Memory B cell (primary cell): ENCODE results near the gene TBXAS1.
"Not testable (repeated sequence)": the region's sequence is repeated elsewhere in the genome, so short reads cannot be mapped to it uniquely, and the experiment has no call there.

Experiments
- ATAC-seq: fragments of 150-1000 bp; cut with Tn5 transposase; 2 replicates; pipeline ENCODE4 v1.10.0; 2021; ENCODE audit warnings: low read depth, mild to moderate bottlenecking, moderate library complexity
- DNase-seq, 2 donors: peaks; one replicate each; pipeline ENCODE4 v3.0.0; 2022; ENCODE audit warnings: low spot score in 2 of 2
- H3K27ac Mint-ChIP-seq: one replicate; pipeline ENCODE4 v1.8.0; 2022; ENCODE audit warnings: mild to moderate bottlenecking, moderate library complexity, mixed read lengths
- H3K27me3 Mint-ChIP-seq: one replicate; pipeline ENCODE4 v1.8.0; 2022; ENCODE audit warnings: mixed read lengths
- H3K36me3 Mint-ChIP-seq: one replicate; pipeline ENCODE4 v1.8.0; 2022; ENCODE audit warnings: mild to moderate bottlenecking, mixed read lengths
- H3K4me1 Mint-ChIP-seq: one replicate; pipeline ENCODE4 v1.8.0; 2022; ENCODE audit warnings: mixed read lengths
- H3K4me3 Mint-ChIP-seq: one replicate; pipeline ENCODE4 v1.8.0; 2022; ENCODE audit warnings: mild to moderate bottlenecking, moderate library complexity, mixed read lengths
- H3K9me3 Mint-ChIP-seq: one replicate; pipeline ENCODE4 v1.8.0; 2022; ENCODE audit warnings: mixed read lengths

Gene TBXAS1

DNA sequence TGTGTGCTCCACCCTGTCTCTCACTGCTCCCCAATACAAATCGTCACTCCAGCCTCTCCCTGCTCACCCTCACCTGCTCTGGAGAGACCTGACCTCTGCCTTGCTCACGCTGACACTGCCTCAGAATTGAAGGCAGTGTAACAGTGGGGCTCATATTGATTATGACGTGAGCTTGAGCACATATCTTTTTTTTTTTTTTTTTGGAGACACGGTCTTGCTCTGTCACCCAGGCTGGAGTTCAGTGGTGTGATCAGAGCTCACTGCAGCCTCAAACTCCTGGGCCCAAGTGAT is 84.7 kb downstream of the TBXAS1 start:
- DNase-seq (no peak), ATAC-seq (no peak)
- no peaks in the 10 kb centered on the region for H3K27me3 Mint-ChIP-seq
- H3K4me1 Mint-ChIP-seq = peaks cover 24% of the 10 kb centered on the region
- H3K9me3 Mint-ChIP-seq = no peaks in the 10 kb centered on the region
- H3K4me3 Mint-ChIP-seq = no peak overlapping the region
- peaks cover 5% of the 10 kb centered on the region for H3K36me3 Mint-ChIP-seq
- H3K27ac Mint-ChIP-seq = no peak overlapping the region

DNA sequence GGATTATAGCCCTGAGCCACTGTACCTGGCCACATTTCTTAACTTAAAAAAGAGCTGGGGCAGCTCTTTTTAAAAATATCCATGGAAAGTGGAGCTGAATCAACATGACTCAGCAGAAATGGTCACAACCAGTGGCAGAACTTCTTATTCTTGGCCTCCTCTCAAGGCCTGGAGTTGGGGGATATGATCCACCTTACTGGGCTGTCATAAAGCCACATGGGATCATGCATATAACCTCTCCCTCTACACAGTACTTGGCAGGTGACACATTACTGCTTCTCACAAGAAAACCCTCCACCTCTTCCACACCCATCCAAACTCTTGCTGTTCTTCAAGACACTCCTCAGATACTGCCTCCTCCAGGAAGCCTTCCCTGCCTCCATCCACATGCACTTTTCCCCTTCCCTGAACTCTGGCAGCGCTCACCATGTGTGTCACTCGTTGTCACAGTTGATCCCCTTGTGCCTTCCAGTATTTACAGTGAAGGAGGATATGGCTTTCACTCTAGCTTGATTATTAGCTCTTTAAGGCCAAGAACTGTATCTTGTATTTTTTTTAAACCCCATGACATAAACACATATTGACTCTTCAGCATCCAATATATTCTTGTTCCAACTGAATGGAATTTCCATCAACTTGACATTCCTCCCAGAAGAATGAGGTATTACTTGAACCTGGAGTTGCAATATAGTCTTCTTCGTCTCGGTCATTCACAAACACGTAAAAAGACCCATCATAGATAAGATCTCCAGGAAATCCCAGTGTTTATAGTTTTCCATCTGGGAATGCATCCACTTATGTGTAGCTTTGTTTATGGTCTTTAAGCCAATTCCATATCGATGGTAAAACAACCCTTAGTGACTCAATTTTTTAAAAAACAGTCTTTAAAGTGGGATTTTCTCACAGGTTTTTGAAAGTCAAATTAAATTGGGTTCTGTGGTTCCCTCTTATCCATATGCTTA is 85.5 kb downstream of the TBXAS1 start:
- Mint-ChIP-seq H3K9me3 (no peaks in the 10 kb centered on the region), H3K4me3 (no peak overlapping the region), H3K27me3 (no peaks in the 10 kb centered on the region), H3K27ac (no peak overlapping the region), H3K4me1 (peaks cover 21% of the 10 kb centered on the region), H3K36me3 (peaks cover 5% of the 10 kb centered on the region)
- no peak for ATAC-seq
- DNase-seq = no peak

DNA sequence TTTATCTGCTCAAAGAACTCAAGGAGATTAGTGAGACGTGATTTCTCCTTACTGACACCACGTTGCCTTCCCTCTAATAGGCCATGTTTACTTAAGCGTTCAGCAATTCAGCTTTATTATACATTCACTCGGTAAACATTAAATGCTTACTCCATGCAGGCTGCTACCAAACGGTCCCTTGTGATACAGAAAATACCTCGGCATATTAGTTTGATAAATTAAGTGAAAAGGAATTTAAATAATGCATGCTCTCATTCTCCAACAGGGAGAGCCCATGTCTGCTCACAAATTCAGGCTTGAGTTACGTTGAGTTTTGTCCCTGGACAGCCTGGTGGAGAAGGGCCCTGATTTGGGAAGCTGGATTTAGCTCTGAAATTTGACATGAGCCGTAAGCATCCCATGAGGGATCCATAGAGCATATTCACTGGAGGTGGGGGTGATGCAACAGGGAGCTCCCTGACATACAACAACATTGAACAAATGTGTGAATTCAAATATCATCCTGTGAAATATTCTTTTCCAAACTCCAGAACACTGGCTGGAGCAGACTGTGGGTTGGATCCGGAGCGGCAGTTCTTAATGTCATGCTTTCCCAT is 86.3 kb downstream of the TBXAS1 start:
- Mint-ChIP-seq H3K4me1 (peaks cover 21% of the 10 kb centered on the region), H3K9me3 (no peaks in the 10 kb centered on the region), H3K27me3 (no peaks in the 10 kb centered on the region), H3K4me3 (no peak overlapping the region), H3K36me3 (peaks cover 7% of the 10 kb centered on the region), H3K27ac (no peak overlapping the region)
- DNase-seq = no peak
- no peak for ATAC-seq

DNA sequence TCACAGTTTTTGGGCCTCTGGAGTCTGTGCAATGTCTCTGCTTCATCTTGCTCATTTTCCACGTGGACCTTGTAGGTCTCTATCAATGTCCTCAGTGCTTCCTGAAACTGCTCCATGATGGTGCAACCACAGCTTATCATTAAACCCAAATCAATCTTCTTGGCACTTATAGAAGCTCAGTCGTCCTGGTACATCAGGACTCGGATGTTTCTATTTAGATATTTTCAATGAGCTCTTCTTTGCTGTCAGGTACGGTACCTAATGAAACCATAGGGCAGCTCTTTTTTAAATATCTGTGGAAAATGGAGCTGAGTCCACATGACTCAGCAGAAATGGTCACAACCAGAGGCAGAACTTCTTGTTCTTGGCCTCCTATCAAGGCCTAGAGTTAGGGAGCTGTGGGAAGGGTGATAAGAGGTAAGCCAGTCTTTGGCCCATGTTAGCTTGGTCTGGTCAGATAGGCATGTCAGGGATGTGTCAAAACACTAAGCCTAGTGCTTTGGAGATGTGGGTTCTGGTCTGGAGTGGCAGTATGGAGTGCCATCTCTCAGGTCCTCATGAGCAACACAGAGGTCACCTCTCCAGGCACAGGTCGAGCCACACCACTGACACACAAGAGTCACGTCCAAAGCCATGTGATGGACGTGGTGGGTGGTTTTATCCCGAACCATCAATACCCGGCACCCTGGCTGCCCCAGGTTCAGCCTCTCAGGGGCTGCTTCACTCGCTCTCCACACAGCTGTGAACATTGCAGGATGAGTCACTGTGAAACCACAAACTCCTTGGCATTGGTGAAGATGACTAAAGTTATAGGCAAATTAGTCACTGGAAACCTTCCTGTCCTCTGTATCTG is 87.0 kb downstream of the TBXAS1 start:
- peak overlapping the region; percentile 88 for H3K27ac Mint-ChIP-seq
- H3K9me3 Mint-ChIP-seq = no peaks in the 10 kb centered on the region
- ATAC-seq (peak; percentile 83), DNase-seq (peak in 1 of 2 donors; percentile 8)
- H3K4me3 Mint-ChIP-seq = peak overlapping the region; percentile 59
- H3K36me3 Mint-ChIP-seq = peaks cover 7% of the 10 kb centered on the region
- peaks cover 21% of the 10 kb centered on the region for H3K4me1 Mint-ChIP-seq
- H3K27me3 Mint-ChIP-seq = no peaks in the 10 kb centered on the region

DNA sequence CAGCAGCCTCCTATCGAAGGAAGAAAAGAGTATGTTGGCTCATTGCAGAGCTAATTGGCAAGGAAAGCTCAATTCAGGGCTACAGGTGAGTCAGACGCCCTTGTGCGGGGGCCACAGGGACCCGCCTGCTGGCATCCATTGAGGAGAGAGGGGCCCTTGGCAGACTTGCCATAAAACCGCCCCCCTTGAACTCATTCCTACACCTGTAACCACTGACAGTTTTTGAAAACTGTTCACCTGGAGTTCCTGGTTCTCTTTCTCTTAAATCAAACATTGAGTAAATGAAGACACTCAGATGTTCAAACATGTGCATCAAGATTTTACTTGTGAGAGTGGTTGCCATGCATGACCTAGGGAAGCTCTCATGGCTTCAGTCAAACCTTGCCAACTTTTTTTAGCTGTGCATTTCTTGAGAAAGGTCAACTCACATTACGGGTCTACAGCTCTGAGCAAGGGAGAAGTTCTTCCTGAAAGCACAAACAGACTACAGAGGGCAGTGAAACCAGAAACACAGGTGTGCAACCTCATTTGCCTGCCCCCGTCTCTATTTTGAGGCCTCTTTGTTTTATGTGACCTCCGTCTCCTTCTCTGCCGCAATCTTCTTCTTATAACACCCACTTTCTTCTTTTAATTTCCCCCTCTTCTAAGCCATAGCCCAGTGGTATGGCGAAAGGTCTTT is 87.8 kb downstream of the TBXAS1 start:
- DNase-seq (peak in 1 of 2 donors; percentile 12), ATAC-seq (peak; percentile 74)
- Mint-ChIP-seq H3K9me3 (no peaks in the 10 kb centered on the region), H3K36me3 (peaks cover 7% of the 10 kb centered on the region), H3K4me1 (peaks cover 21% of the 10 kb centered on the region), H3K27ac (peak overlapping the region; percentile 88), H3K4me3 (peak overlapping the region; percentile 59), H3K27me3 (no peaks in the 10 kb centered on the region)

DNA sequence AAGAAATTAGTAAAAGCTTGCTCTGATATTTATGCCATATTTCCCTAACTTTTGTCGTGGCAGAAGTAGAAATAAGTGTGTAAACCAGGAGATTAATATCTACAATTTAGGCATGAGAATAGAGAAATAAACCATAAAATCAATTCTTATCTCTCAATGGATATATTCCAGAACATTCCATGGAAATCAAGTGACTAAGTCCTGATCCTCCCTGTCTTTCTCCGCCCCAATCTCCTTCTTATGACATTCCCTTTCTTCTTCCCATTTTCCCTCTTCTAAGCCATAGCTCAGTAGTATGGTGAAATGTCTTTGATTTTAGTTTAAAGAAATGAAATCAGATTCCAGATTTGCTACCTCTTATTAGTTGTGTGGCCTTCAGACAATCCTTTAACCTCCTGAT is 88.8 kb downstream of the TBXAS1 start:
- ATAC-seq (no peak), DNase-seq (no peak)
- Mint-ChIP-seq H3K9me3 (no peaks in the 10 kb centered on the region), H3K27ac (no peak overlapping the region), H3K4me3 (no peak overlapping the region), H3K27me3 (no peaks in the 10 kb centered on the region), H3K36me3 (peaks cover 3% of the 10 kb centered on the region), H3K4me1 (peaks cover 21% of the 10 kb centered on the region)

DNA sequence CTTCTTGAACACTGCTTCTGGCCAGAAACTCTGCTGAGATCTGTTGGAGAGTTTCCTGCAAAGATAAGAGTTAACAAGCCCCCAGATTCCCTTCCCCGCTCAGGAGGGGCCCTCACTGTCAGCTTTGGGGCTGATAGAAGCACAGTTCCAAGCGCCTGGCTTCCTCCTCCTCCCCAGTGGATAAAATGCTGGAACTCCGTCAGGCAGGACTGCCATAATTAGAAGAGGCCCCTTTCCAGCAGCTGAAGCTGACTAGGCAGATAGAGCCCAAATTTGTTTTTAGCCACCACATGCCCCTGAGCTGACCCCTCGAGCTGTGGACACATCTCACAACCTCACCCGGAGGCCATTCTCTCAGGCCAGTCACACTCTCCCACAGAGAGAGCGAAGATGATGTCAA is 89.4 kb downstream of the TBXAS1 start:
- Mint-ChIP-seq H3K4me3 (no peak overlapping the region), H3K4me1 (peaks cover 21% of the 10 kb centered on the region), H3K36me3 (peaks cover 3% of the 10 kb centered on the region), H3K9me3 (no peaks in the 10 kb centered on the region), H3K27ac (no peak overlapping the region), H3K27me3 (no peaks in the 10 kb centered on the region)
- DNase-seq (no peak), ATAC-seq (no peak)

DNA sequence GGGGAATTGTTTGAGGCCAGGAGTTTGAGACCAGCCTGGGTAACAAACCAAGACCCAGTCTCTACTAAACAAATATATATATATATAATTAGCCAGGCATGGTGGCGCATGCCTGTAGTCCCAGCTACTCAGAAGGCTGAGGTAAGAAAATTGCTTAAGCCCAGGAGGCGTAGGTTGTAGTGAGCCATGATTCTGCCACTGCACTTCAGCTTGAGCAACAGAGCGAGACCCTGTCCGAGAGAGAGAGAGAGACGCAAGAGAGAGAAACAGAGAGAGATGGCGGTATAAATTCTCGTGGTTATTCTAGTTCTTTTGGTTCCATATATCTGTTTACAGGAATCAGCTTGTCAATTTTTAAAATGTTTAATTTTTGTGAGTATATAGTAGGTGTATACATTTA is 94.0 kb downstream of the TBXAS1 start:
- Mint-ChIP-seq H3K4me3 (no peak overlapping the region), H3K36me3 (peaks cover 4% of the 10 kb centered on the region), H3K9me3 (no peaks in the 10 kb centered on the region), H3K27me3 (no peaks in the 10 kb centered on the region), H3K27ac (no peak overlapping the region), H3K4me1 (peaks cover 4% of the 10 kb centered on the region)
- no peak for DNase-seq
- ATAC-seq = no peak

DNA sequence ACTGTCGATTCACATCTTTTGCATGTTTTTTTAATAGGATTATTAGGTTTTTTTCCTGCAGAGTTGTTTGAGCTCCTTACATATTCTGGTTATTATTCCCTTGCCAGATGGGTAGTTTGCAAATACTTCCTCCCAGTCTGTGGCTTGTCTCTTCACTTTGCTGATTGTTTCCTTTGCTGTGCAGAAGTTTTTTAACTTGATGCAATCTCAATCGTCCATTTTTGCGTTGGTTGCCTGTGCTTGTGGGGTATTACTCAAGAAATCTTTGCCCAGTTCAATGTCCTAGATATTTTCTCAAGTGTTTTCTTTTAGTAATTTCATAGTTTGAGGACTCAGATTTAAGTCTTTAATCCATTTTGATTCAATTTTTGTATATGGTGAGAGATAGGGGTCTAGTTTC is 95.4 kb downstream of the TBXAS1 start:
- peaks cover 3% of the 10 kb centered on the region for H3K4me1 Mint-ChIP-seq
- peaks cover 4% of the 10 kb centered on the region for H3K36me3 Mint-ChIP-seq
- H3K27ac Mint-ChIP-seq = no peak overlapping the region
- peaks cover 2% of the 10 kb centered on the region for H3K27me3 Mint-ChIP-seq
- DNase-seq = no peak
- no peaks in the 10 kb centered on the region for H3K9me3 Mint-ChIP-seq
- no peak for ATAC-seq
- no peak overlapping the region for H3K4me3 Mint-ChIP-seq

DNA sequence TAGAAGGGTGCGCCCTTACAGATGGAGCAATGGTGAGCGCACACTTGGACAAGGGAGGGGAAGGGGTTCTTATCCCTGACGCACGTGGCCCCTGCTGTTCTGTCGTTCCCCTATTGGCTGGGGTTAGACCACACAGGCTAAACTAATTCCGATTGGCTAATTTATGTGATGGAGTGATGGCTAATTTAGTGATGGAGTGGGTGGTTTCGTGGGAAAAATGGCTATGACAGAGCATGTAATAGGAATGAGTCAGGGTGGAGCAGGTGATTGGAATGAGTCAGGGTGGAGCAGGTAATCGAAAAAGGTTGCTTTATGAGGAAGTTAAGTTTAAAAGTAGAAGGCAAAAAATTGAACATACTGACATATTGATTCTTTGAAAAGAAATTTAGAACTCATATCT is 100.2 kb downstream of the TBXAS1 start:
- not testable (repeated sequence) for H3K9me3 Mint-ChIP-seq, DNase-seq, H3K27me3 Mint-ChIP-seq, H3K27ac Mint-ChIP-seq, H3K4me1 Mint-ChIP-seq, ATAC-seq, H3K4me3 Mint-ChIP-seq, H3K36me3 Mint-ChIP-seq

DNA sequence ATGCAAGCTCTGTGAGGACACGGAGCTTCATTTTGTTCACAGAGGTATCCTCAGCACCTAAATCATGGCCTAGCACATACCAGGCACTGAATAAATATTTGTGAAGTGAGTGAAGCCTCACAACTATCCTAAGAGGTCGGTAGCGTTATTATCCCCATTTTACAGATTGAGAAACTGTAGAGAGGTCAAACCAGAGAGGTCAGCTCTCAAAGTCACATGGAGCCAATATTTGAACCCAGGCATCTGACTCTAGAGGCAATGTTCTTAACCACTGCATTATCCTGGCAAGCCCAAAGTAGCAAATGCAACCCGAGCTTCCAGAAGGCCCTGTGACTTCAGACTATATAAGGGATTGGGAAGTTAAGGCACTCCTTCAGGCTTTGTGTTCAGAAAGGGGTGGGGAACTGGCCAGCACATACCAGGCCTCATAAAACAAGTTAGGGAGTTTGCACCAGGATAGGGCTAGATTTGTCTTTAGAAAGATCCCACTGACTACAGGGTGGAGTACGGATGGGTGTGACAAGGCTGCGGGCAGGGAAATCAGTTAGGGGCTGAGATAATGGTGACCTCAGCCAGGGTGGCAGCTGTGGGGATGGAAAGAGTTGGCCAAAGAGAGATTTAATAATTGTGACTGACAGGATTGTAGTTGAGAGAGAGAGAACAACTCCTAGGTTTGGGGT is 101.4 kb downstream of the TBXAS1 start:
- Mint-ChIP-seq H3K27me3 (peaks cover 6% of the 10 kb centered on the region), H3K36me3 (peaks cover 4% of the 10 kb centered on the region), H3K27ac (no peak overlapping the region), H3K9me3 (no peaks in the 10 kb centered on the region), H3K4me1 (peaks cover 7% of the 10 kb centered on the region), H3K4me3 (no peak overlapping the region)
- DNase-seq = no peak
- ATAC-seq = no peak

DNA sequence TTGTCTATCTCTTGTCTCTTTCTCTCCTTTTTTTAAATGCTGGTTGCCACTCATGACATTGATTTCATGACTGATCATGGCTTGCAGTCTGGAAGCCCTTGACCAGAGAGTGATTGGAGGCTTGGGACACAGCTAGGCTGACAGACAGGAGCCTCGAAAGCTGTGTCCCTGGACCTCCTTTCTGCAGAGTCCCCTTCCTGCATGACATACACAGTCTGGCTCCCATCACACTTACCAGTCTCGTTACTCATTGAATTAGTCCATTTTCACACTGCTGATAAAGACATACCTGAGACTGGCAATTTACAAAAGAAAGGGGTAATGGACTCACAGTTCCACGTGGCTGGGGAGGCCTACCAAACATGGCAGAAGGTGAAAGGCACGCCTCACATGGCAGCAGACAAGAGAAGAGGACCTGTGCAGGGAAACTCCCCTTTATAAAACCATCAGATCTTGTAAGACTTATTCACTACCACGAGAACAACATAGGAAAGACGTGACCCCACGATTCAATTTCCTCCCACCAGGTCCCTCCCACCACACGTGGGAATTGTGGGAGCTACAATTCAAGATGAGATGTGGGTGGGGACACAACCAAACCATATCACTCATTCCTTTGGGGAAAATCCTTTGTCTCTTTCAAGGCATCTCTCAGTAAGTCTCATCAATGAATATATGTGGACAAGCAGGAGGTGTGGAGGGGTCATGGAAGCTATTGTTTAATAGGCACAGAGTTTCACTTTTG is 102.3 kb downstream of the TBXAS1 start:
- ATAC-seq = no peak

DNA sequence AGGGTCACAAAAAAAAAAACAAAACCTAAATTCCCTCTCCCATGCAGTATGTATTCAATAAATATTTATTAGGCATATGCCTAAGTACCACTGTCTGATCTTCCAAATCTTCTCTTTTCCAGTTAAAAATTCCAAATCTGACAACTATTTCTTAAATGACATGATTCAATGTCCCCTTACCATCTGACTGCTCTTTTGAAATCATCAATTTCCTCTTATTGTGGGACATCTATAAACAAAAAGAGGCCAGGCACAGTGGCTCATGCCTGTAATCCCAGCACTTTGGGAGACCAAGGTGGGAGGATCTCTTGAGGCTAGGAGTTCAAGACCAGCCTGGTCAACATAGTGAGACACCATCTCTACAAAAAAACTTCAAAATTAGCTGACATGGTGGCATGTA is 103.5 kb downstream of the TBXAS1 start:
- Mint-ChIP-seq H3K4me3 (no peak overlapping the region), H3K27me3 (peaks cover 6% of the 10 kb centered on the region), H3K4me1 (peaks cover 9% of the 10 kb centered on the region), H3K36me3 (peaks cover 6% of the 10 kb centered on the region), H3K9me3 (no peaks in the 10 kb centered on the region), H3K27ac (no peak overlapping the region)
- no peak for DNase-seq
- no peak for ATAC-seq

More for the DNA sequence above, 102.3 kb downstream of the TBXAS1 start:
- H3K9me3 Mint-ChIP-seq = no peaks in the 10 kb centered on the region
- H3K4me3 Mint-ChIP-seq = no peak overlapping the region
- H3K4me1 Mint-ChIP-seq = peaks cover 7% of the 10 kb centered on the region
- H3K27me3 Mint-ChIP-seq = peaks cover 6% of the 10 kb centered on the region
- H3K36me3 Mint-ChIP-seq = peaks cover 4% of the 10 kb centered on the region
- H3K27ac Mint-ChIP-seq = no peak overlapping the region
- no peak for DNase-seq
